Mucosa of rectum (tissue), 2 donors: ENCODE measurements around the gene TNFSF18.

Experiments
- H3K27ac ChIP-seq, 2 donors: one replicate each; pipeline ENCODE4 v1.7.0; 2013; ENCODE audit warnings: inconsistent platforms in 2 of 2, low read depth in 2 of 2, low read length in 2 of 2
- H3K27me3 ChIP-seq, 2 donors: one replicate each; pipeline ENCODE4 v1.7.0; 2013; ENCODE audit warnings: low read length in 2 of 2; ENCODE audit not compliant: control insufficient read depth in 2 of 2, insufficient read depth in 2 of 2
- H3K36me3 ChIP-seq, 2 donors: one replicate each; pipeline ENCODE4 v1.7.0; 2013; ENCODE audit warnings: low read length in 2 of 2; ENCODE audit not compliant: control insufficient read depth in 2 of 2, insufficient read depth in 2 of 2
- H3K4me1 ChIP-seq, 2 donors: one replicate each; pipeline ENCODE4 v1.7.0; 2013; ENCODE audit warnings: low read length in 2 of 2, mild to moderate bottlenecking in 1 of 2; ENCODE audit not compliant: control insufficient read depth in 2 of 2, insufficient read depth in 2 of 2
- H3K4me3 ChIP-seq, 2 donors: one replicate each; pipeline ENCODE4 v1.7.0; 2013; ENCODE audit warnings: low read length in 2 of 2
- H3K9ac ChIP-seq, 2 donors: one replicate each; pipeline ENCODE4 v1.7.0; 2013; ENCODE audit warnings: low read length in 2 of 2, low read depth in 1 of 2, mild to moderate bottlenecking in 1 of 2
- H3K9me3 ChIP-seq, 2 donors: one replicate each; pipeline ENCODE4 v1.7.0; 2013; ENCODE audit warnings: low read length in 2 of 2; ENCODE audit not compliant: control insufficient read depth in 2 of 2
- donor health status: healthy.
- donor health status: Normal muscosa, but diverticular disease.

The TNFSF18 gene

GRCh38 chr1:173014160-173014559 lies 36.6 kb downstream of the TNFSF18 start:
- no peak overlapping the region for H3K9ac ChIP-seq
- no peak overlapping the region for H3K4me3 ChIP-seq
- H3K36me3 ChIP-seq, result no peaks in the 10 kb centered on the region
- H3K27me3 ChIP-seq, result no peaks in the 10 kb centered on the region
- H3K9me3 ChIP-seq, result no peaks in the 10 kb centered on the region
- H3K27ac ChIP-seq, result no peak overlapping the region
- no peaks in the 10 kb centered on the region for H3K4me1 ChIP-seq

- Histone ChIP-seq H3K4me1 (no peaks in the 10 kb centered on the region), H3K9me3 (no peaks in the 10 kb centered on the region), H3K4me3 (no peak overlapping the region), H3K9ac (no peak overlapping the region), H3K27ac (no peak overlapping the region), H3K27me3 (no peaks in the 10 kb centered on the region), H3K36me3 (no peaks in the 10 kb centered on the region)
These were observed 38.6 kb downstream of the TNFSF18 start for GRCh38 chr1:173012126-173012525.

GRCh38 chr1:173009597-173009996 lies 41.1 kb downstream of the TNFSF18 start:
- Histone ChIP-seq H3K9ac (no peak overlapping the region), H3K4me3 (no peak overlapping the region), H3K27ac (no peak overlapping the region), H3K36me3 (no peaks in the 10 kb centered on the region), H3K9me3 (no peaks in the 10 kb centered on the region), H3K4me1 (no peaks in the 10 kb centered on the region), H3K27me3 (no peaks in the 10 kb centered on the region)

- Histone ChIP-seq H3K27ac (no peak overlapping the region), H3K4me1 (no peaks in the 10 kb centered on the region), H3K27me3 (no peaks in the 10 kb centered on the region), H3K9me3 (no peaks in the 10 kb centered on the region), H3K36me3 (no peaks in the 10 kb centered on the region), H3K9ac (no peak overlapping the region), H3K4me3 (no peak overlapping the region)
These were observed 45.4 kb downstream of the TNFSF18 start for GRCh38 chr1:173005196-173005864.

GRCh38 chr1:173002891-173003838 lies 47.6 kb downstream of the TNFSF18 start:
- Histone ChIP-seq H3K9ac (no peak overlapping the region), H3K4me3 (no peak overlapping the region), H3K27ac (no peak overlapping the region), H3K27me3 (no peaks in the 10 kb centered on the region), H3K4me1 (no peaks in the 10 kb centered on the region), H3K36me3 (no peaks in the 10 kb centered on the region), H3K9me3 (no peaks in the 10 kb centered on the region)

- H3K36me3 ChIP-seq, result no peaks in the 10 kb centered on the region
- no peak overlapping the region for H3K27ac ChIP-seq
- H3K4me1 ChIP-seq, result no peaks in the 10 kb centered on the region
- no peaks in the 10 kb centered on the region for H3K9me3 ChIP-seq
- no peaks in the 10 kb centered on the region for H3K27me3 ChIP-seq
- H3K9ac ChIP-seq, result no peak overlapping the region
- no peak overlapping the region for H3K4me3 ChIP-seq
These were observed 51.4 kb downstream of the TNFSF18 start for GRCh38 chr1:172999349-172999748.

GRCh38 chr1:172997941-172998361 lies 52.8 kb downstream of the TNFSF18 start:
- no peaks in the 10 kb centered on the region for H3K4me1 ChIP-seq
- no peak overlapping the region for H3K27ac ChIP-seq
- no peak overlapping the region for H3K4me3 ChIP-seq
- H3K9me3 ChIP-seq, result no peaks in the 10 kb centered on the region
- H3K27me3 ChIP-seq, result no peaks in the 10 kb centered on the region
- H3K36me3 ChIP-seq, result no peaks in the 10 kb centered on the region
- no peak overlapping the region for H3K9ac ChIP-seq

- H3K9me3 ChIP-seq, result no peaks in the 10 kb centered on the region
- H3K4me3 ChIP-seq, result no peak overlapping the region
- no peak overlapping the region for H3K9ac ChIP-seq
- H3K27me3 ChIP-seq, result no peaks in the 10 kb centered on the region
- no peaks in the 10 kb centered on the region for H3K36me3 ChIP-seq
- no peak overlapping the region for H3K27ac ChIP-seq
- no peaks in the 10 kb centered on the region for H3K4me1 ChIP-seq
These were observed 57.1 kb downstream of the TNFSF18 start for GRCh38 chr1:172993640-172994039.

- Histone ChIP-seq H3K9ac (no peak overlapping the region), H3K36me3 (no peaks in the 10 kb centered on the region), H3K4me1 (no peaks in the 10 kb centered on the region), H3K27ac (no peak overlapping the region), H3K4me3 (no peak overlapping the region), H3K9me3 (no peaks in the 10 kb centered on the region), H3K27me3 (no peaks in the 10 kb centered on the region)
These were observed 58.9 kb downstream of the TNFSF18 start for GRCh38 chr1:172991674-172992400.
